ENCODE data around the gene C19orf53. TPM values are rescaled to one million over a fixed set of nuclear protein-coding genes. Genes with fewer than 3 reads are reported as not detected.
A peak's percentile ranks its signal among the peaks of the same experiment; 100 is the strongest.

Gene C19orf53

GRCh38 chr19:13825489-13826441 lies 51.5 kb downstream of the C19orf53 start:
- Histone ChIP-seq H3K4ac (ENCODE audit: low read depth, low read length) (no peak overlapping the region), H4K5ac (ENCODE audit: low read length) (no peak overlapping the region), H3K56ac (ENCODE audit: low read length) (no peak overlapping the region), H3K4me2 (ENCODE audit: low read length) (no peak overlapping the region), H3K27ac (ENCODE audit: low read depth, low read length) (no peak overlapping the region), H3K23ac (ENCODE audit: low read length) (no peak overlapping the region), H2BK15ac (replicated peaks; ENCODE audit: low read depth) (no peak overlapping the region), H3K18ac (ENCODE audit: low read length) (no peak overlapping the region), H3K9ac (ENCODE audit: low read length) (no peak overlapping the region), H3K4me1 (ENCODE audit: control insufficient read depth, low read depth, low read length) (no peaks in the 10 kb centered on the region), H3K79me2 (ENCODE audit: control insufficient read depth, insufficient read depth, low read length) (no peaks in the 10 kb centered on the region), H2BK120ac (ENCODE audit: low read depth, low read length) (no peak overlapping the region), H3K79me1 (ENCODE audit: low read length) (no peaks in the 10 kb centered on the region), H2BK5ac (ENCODE audit: low read length) (no peak overlapping the region), H2AK5ac (ENCODE audit: low read length) (no peak overlapping the region), H3K27me3 (ENCODE audit: insufficient read depth, low read length, poor library complexity) (no peaks in the 10 kb centered on the region), H3K36me3 (ENCODE audit: control insufficient read depth, insufficient read depth, low read length) (peaks cover 5% of the 10 kb centered on the region), H4K8ac (ENCODE audit: low read depth, low read length) (no peak overlapping the region), H3K4me3 (ENCODE audit: low read length) (no peak overlapping the region)
- WGBS (ENCODE audit: extremely low coverage, insufficient coverage, low lambda C conversion rate), result no CpG with 5 or more reads among the region's 30 CpGs
- DNase-seq, result peak; percentile 87

GRCh38 chr19:13826652-13827235 lies 52.5 kb downstream of the C19orf53 start:
- H3K4me3 ChIP-seq (ENCODE audit: low read length), result no peak overlapping the region
- H3K4me2 ChIP-seq (ENCODE audit: low read length), result no peak overlapping the region
- H2BK5ac ChIP-seq (ENCODE audit: low read length), result no peak overlapping the region
- H2BK15ac ChIP-seq (replicated peaks; ENCODE audit: low read depth), result no peak overlapping the region
- no peak overlapping the region for H4K8ac ChIP-seq (ENCODE audit: low read depth, low read length)
- H4K5ac ChIP-seq (ENCODE audit: low read length), result no peak overlapping the region
- no peak overlapping the region for H3K18ac ChIP-seq (ENCODE audit: low read length)
- H3K9ac ChIP-seq (ENCODE audit: low read length), result no peak overlapping the region
- H3K79me1 ChIP-seq (ENCODE audit: low read length), result no peaks in the 10 kb centered on the region
- no peaks in the 10 kb centered on the region for H3K27me3 ChIP-seq (ENCODE audit: insufficient read depth, low read length, poor library complexity)
- no peak overlapping the region for H3K56ac ChIP-seq (ENCODE audit: low read length)
- no peak overlapping the region for H2BK120ac ChIP-seq (ENCODE audit: low read depth, low read length)
- no peak overlapping the region for H3K4ac ChIP-seq (ENCODE audit: low read depth, low read length)
- DNase-seq, result no peak
- H2AK5ac ChIP-seq (ENCODE audit: low read length), result no peak overlapping the region
- H3K79me2 ChIP-seq (ENCODE audit: control insufficient read depth, insufficient read depth, low read length), result no peaks in the 10 kb centered on the region
- peaks cover 5% of the 10 kb centered on the region for H3K36me3 ChIP-seq (ENCODE audit: control insufficient read depth, insufficient read depth, low read length)
- WGBS (ENCODE audit: extremely low coverage, insufficient coverage, low lambda C conversion rate), result no CpG with 5 or more reads among the region's 9 CpGs
- no peak overlapping the region for H3K23ac ChIP-seq (ENCODE audit: low read length)
- no peaks in the 10 kb centered on the region for H3K4me1 ChIP-seq (ENCODE audit: control insufficient read depth, low read depth, low read length)
- no peak overlapping the region for H3K27ac ChIP-seq (ENCODE audit: low read depth, low read length)

GRCh38 chr19:13827656-13828055 lies 53.4 kb downstream of the C19orf53 start:
- H2BK5ac ChIP-seq (ENCODE audit: low read length), result no peak overlapping the region
- WGBS (ENCODE audit: extremely low coverage, insufficient coverage, low lambda C conversion rate), result no CpG with 5 or more reads among the region's 4 CpGs
- H3K79me1 ChIP-seq (ENCODE audit: low read length), result no peaks in the 10 kb centered on the region

More at GRCh38 chr19:13827656-13828055, 53.4 kb downstream of the C19orf53 start:
- H2BK15ac ChIP-seq (replicated peaks; ENCODE audit: low read depth), result no peak overlapping the region
- H3K4me1 ChIP-seq (ENCODE audit: control insufficient read depth, low read depth, low read length), result no peaks in the 10 kb centered on the region
- no peak overlapping the region for H3K4ac ChIP-seq (ENCODE audit: low read depth, low read length)
- no peak overlapping the region for H3K56ac ChIP-seq (ENCODE audit: low read length)
- H3K36me3 ChIP-seq (ENCODE audit: control insufficient read depth, insufficient read depth, low read length), result peaks cover 5% of the 10 kb centered on the region
- H3K27me3 ChIP-seq (ENCODE audit: insufficient read depth, low read length, poor library complexity), result no peaks in the 10 kb centered on the region
- no peak overlapping the region for H2AK5ac ChIP-seq (ENCODE audit: low read length)
- H3K27ac ChIP-seq (ENCODE audit: low read depth, low read length), result no peak overlapping the region
- no peak overlapping the region for H4K8ac ChIP-seq (ENCODE audit: low read depth, low read length)
- no peak overlapping the region for H3K4me2 ChIP-seq (ENCODE audit: low read length)
- no peak overlapping the region for H3K23ac ChIP-seq (ENCODE audit: low read length)
- no peak overlapping the region for H4K5ac ChIP-seq (ENCODE audit: low read length)
- no peak overlapping the region for H3K18ac ChIP-seq (ENCODE audit: low read length)
- no peak overlapping the region for H2BK120ac ChIP-seq (ENCODE audit: low read depth, low read length)
- H3K9ac ChIP-seq (ENCODE audit: low read length), result no peak overlapping the region
- H3K4me3 ChIP-seq (ENCODE audit: low read length), result no peak overlapping the region
- H3K79me2 ChIP-seq (ENCODE audit: control insufficient read depth, insufficient read depth, low read length), result no peaks in the 10 kb centered on the region
- peak; percentile 71 for DNase-seq

Small RNAs within 50 kb of the gene (small RNA-seq; reads per million reads assigned to genes)
- not detected for gene RN7SL619P (ENCODE audit: insufficient read depth)

All from mesendoderm (in vitro differentiated cells).